GM19240 (cell line): ENCODE results near the gene GALNTL6.
A peak's percentile ranks its signal among the peaks of the same experiment; 100 is the strongest.
"Not testable (repeated sequence)": the region's sequence is repeated elsewhere in the genome, so short reads cannot be mapped to it uniquely, and the experiment has no call there.

Source experiments
- DNase-seq: peaks from one replicate; pipeline ENCODE4 v3.0.0; 2011; ENCODE audit warnings: low spot score; ENCODE audit not compliant: insufficient read length

GALNTL6 gene

DNA sequence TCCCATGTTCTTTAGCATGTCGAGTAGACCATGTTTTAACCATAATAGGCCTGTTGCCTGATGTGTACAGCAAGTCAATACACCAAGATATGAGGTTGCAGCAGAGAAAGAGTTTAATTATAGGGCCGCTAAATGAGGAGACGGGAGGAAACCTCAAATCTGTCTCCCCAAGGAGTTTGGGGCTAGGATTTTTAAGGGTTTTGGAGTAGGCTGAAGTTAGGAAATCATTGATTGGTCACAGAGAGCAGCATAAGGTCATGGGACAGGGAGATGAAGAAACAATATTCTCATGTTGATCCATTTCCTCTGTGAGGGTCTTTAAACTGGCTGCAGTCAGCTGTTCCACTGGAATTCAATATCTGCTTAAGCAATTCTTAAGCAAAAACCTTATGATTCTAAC, 1195.2 kb downstream of the GALNTL6 start:
- DNase-seq = no peak

DNA sequence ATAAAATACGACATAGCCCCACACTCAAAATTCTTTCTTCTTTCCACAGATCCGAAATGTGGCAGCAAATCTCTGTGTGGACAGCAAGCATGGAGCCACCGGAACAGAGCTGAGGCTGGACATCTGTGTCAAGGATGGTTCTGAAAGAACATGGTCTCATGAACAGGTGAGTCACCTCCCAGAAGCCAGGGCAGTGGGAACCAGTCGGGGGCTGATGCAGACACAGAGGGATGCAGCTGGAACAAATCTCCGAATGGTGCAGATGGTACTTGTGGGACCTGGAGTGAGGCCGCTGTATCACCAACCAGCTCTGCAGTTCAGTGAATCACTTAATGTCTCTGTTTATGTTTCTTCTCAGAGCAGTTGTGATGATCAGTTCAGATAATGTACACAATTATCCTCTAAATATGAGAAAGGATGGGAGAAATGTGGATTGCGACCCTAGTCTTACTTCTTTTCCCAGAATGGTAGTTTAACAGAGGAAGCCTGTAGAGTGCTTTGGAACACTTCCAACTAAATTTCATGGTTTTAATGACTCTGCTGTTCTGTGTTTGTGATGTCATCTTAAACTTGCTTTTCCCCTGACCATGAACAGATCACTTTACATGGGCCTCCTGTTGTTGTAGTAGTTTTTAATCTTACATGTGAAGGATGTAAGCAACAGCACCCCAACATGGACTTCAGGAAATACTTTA, 1196.1 kb downstream of the GALNTL6 start:
- no peak for DNase-seq

DNA sequence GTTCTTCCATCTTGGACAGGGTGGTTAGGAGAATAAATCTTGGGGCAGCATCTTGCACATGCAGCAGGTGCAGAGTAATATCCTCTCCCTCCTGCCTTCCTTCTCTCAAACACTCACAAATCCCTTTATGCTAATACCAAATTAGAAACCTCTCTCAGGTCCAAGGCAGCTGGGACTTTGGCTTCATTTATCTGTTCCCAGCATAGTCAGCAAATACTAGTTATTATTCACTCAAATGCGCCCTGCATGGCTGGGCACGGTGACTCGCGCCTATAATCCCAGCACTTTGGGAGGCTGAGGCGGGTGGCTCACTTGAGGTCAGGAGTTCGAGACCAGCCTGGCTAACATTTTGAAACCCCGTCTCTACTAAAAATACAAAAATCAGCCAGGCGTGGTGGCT, 1199.4 kb downstream of the GALNTL6 start:
- no peak for DNase-seq

- DNase-seq = no peak
Measured at GRCh38 chr4:173013232-173013930, 1200.2 kb downstream of the GALNTL6 start.

- DNase-seq = no peak
Measured at GRCh38 chr4:173014113-173014558, 1200.9 kb downstream of the GALNTL6 start.

DNA sequence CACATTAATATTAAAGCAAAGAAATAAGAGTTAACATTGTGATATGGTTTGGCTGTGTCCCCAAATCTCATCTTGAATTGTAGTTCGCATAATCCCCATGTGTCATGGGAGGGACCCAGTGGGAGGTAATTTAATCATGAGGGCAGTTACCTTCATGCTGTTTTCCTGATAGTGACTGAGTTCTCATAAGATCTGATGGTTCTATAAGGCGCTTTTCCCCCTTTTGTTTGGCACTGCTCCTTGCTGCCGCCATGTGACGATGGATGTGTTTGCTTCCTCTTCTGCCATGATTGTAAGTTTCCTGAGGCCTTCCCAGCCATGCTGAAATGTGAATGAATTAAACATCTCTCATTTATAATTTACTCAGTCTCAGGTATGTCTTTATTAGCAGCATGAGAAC, 1201.6 kb downstream of the GALNTL6 start:
- DNase-seq = no peak

DNA sequence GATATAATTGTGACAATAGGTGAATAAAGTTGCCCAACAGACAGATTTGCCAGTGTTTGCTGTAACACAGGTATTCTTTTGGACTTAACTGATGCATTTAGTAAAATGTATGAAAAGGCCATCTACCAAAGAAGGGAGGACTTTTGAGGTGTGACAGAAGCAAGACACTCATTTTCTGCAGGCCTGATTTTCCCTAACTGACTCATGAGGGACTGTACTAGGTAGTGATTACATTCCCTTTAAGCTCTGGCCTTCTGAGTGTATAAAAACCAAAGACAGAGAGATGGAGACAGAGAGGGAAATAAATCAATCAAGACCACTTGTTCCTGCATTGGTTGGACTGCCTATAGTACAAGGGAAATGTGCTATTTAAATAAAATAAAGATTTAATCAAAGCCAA, 1204.6 kb downstream of the GALNTL6 start:
- no peak for DNase-seq

DNA sequence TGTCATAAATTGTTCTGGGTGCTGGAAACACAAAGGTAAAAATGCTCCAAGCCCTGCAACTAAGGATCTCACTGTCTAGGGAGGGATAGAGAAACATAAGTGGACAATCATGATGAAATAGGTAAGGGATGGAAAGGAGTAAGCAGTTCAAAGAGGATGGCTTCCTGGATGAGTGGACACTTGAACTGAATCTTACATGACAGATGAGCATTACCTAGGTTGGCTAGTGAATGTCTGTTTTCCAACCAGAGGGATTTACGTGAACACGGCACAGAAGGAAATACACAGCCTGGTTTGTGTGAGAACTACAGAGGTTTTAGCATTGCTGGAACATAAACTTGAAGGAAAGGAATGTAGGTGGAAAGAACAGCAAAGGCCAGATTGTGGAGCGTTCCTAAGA, 1205.2 kb downstream of the GALNTL6 start:
- DNase-seq = no peak

DNA sequence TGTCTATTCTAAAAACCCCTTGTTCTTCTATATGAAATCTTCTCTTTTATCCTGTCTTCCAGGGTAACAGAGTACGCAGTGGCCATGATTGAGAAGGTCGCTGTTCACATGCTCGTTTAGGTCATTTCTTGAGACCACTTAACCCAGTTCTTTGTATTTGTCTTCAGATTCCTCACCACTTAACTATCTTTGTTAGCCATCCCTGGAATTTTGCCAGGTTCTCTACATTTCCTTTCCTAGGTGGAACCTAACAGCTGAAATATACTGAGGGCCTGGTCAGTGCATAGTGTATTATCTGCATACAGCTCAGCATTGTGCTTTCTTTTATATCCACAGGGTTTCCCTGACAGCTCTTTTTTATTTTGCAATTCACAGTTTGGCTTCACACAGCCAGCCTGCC, 1206.5 kb downstream of the GALNTL6 start:
- DNase-seq = no peak

DNA sequence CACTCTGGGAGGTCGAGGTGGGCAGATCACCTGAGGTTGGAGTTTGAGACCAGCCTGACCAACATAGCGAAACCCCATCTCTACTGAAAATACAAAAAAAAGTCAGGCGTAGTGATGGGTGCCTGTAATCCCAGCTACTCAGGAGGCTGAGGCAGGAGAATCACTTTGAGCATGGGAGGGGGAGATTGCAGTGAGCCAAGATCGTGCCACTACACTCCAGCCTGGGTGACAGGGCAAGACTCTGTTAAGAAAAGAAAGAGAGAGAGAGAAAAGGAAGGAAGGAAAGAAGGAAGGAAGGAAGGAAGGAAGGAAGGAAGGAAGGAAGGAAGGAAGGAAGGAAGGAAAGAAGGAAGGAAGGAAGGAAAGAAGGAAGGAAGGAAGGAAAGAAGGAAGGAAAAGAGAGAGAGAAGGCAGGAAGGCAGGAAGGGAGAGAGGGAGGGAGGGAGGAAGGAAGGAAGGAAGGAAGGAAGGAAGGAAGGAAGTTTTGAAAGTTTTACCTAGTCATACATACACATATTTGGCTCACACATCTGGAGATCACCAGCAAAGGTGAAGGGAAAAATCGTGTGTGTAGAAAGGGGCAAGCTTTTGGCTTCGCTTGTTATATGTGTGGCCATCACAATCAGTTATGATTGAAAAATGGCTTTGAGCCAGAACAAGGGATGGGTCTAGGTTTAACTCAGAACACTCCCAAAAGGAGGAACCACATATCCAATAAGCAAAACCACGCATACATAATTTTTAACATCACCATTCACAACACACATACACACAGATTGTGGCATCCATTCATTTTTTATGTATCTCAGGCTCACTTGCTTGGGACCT, 1208.8 kb downstream of the GALNTL6 start:
- DNase-seq = not testable (repeated sequence)

- DNase-seq = no peak
Measured at GRCh38 chr4:173024203-173024602, 1211.0 kb downstream of the GALNTL6 start.

DNA sequence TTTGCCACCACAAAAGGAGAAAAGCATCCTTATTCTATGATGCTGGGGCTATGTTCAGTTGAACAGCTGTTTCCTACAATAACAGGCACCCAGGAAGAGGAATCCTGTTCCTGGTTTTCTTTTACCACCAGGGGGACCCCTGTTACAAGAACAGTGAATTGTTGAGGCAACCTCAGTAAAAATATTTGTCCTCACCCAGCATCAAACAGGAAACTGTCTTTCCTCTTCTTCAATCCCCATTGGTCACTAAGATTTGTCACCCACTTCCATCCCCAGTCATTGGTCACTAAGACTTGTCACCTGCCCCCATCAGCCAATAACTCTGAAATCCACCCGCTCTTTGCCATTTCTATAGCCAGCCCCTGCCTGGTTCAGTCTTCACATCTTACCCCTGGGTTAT, 1211.9 kb downstream of the GALNTL6 start:
- DNase-seq = peak; percentile 8

- no peak for DNase-seq
Measured at GRCh38 chr4:173037242-173037641, 1224.0 kb downstream of the GALNTL6 start.

GRCh38 chr4:173038192-173038896, 1225.1 kb downstream of the GALNTL6 start:
- no peak for DNase-seq

DNA sequence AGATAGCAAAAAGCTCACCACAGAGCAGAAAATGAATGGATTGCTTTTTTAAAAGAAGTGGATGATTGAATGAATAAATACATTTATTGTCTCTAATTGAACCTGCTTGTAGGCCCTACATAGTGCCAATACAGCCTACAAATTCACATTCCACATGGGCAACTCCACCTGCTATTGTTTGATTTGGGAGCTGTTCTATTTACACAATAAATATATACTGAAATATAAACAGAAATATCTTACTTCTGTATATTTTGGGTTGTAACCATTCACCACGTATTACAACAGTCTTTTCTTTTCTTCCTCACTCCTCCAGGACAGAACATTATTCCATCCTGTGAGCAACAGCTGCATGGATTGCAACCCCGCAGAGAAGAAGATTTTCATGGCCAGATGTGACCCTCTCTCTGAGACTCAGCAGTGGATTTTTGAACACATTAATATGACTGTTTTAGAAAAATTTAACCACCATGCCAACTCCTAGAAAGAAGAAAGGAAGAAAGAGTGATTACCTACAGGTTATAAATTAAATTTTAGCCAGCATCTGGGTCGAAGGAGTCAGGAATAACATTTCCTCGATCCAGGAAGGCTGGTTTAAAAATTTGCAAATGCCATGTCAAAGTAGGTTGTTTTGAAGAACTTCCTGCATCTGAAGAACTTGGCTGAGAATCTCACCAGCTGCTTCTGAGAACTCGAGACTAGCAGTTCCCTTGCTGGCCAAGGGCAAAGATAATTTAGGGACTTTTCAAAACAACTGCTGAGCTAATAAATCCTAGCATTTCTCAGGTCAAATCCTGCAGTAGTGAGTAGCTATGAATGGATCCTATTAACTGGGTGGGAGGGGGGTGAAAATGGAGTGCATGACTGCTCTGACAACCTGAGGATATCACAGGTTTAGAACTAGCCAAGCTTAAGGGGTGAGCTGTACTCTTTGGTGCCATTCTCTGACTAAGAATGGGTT, 1226.7 kb downstream of the GALNTL6 start:
- DNase-seq = no peak

DNA sequence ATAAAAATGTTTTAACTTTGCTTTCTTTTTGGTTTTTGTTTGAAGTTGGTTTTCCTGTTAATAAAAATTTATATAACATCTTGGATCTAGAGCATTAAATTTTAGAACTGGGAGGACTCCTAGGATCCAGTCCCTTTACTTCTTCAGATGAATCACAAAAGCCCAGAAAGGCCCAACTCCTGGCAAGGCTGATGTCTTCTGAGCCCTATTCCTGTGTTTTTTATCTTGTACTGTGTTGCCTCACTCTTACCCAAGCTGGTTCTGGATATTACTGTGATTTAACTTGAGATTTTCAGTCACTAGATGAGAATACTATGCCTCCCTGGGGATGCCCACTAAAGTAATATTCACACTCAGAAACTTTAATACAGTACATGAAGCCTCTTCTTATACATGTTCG, 1228.3 kb downstream of the GALNTL6 start:
- DNase-seq = no peak

GRCh38 chr4:173042139-173042538, 1228.9 kb downstream of the GALNTL6 start:
- DNase-seq = not testable (repeated sequence)

- DNase-seq = no peak
Measured at GRCh38 chr4:173044340-173044739, 1231.1 kb downstream of the GALNTL6 start.

DNA sequence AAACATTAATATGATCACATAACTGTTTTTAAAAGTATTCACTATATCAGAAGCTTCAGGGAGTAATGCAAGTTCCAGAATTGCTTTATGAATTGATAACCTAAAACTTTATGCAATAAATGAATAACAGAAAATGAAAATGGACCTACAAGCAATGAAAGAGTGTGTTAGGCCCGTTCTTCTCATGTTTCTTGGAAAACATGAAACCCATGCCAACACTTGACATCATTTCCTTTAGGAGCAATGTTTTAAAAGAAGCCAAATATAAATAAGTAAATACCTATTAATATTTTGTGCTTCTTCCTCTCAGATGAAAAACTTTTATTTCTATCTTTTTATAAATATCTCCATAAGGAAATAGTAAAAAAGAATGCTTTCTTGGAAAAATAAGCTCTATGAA, 1232.4 kb downstream of the GALNTL6 start:
- no peak for DNase-seq

DNA sequence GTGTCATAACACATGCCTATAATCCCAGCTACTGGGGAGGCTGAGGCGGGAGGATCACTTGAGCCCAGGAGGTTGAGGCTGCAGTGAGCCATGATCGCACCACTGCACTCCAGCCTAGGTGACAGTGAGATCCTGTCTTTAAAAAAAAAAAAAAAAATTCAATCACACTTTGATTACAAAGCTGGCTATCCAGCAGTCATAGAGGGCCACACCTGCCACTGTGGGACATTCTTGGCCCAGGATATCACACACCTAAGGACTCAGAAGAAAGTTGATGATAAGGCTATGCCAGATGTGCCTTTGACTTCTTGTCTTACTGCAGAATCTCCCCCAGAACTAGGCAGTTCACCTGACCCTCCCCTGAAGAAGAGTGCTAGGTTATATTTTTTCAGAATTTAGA, 1232.9 kb downstream of the GALNTL6 start:
- DNase-seq = no peak
